ENCODE data around the gene POU6F2. TPM values are rescaled to one million over a fixed set of nuclear protein-coding genes. Genes with fewer than 3 reads are reported as not detected.

POU6F2 gene
- total RNA-seq, 1 donor: under 0.01 TPM

- TF ChIP-seq, protein P1, sequence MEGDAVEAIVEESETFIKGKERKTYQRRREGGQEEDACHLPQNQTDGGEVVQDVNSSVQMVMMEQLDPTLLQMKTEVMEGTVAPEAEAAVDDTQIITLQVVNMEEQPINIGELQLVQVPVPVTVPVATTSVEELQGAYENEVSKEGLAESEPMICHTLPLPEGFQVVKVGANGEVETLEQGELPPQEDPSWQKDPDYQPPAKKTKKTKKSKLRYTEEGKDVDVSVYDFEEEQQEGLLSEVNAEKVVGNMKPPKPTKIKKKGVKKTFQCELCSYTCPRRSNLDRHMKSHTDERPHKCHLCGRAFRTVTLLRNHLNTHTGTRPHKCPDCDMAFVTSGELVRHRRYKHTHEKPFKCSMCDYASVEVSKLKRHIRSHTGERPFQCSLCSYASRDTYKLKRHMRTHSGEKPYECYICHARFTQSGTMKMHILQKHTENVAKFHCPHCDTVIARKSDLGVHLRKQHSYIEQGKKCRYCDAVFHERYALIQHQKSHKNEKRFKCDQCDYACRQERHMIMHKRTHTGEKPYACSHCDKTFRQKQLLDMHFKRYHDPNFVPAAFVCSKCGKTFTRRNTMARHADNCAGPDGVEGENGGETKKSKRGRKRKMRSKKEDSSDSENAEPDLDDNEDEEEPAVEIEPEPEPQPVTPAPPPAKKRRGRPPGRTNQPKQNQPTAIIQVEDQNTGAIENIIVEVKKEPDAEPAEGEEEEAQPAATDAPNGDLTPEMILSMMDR (IDR thresholded peaks at IDR 0.05; ENCODE audit: insufficient read depth, low read depth, low read length): no peak
- H3K4me3 ChIP-seq (ENCODE audit: low read depth, low read length): no peak overlapping the region
- DNase-seq (ENCODE audit: low read depth): no peak
Measured at GRCh38 chr7:38951213-38951612, 26.5 kb upstream of the POU6F2 start.

DNA sequence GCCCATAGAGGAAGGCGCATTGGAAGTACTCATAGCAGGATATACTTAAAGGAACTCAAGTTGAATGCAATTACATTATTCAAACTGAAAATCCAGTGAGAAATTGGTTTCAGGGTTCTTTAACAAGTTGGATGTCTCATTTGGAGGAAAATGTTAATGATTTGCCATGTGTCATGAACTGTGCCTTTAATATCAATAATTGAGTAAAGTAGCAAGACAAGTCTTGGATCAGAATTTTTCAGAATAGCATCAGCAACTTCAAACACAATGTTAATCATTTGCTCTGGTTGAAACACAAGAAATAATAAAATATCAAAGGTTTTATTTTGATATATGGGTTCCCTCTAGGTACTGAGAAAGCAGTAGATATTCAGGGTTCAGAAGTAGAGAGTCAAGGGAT lies 24.5 kb upstream of the POU6F2 start:
- no peak for DNase-seq (ENCODE audit: low read depth)
- no peak overlapping the region for H3K4me3 ChIP-seq (ENCODE audit: low read depth, low read length)
- TF ChIP-seq, protein P1 (IDR thresholded peaks at IDR 0.05; ENCODE audit: insufficient read depth, low read depth, low read length): no peak

DNA sequence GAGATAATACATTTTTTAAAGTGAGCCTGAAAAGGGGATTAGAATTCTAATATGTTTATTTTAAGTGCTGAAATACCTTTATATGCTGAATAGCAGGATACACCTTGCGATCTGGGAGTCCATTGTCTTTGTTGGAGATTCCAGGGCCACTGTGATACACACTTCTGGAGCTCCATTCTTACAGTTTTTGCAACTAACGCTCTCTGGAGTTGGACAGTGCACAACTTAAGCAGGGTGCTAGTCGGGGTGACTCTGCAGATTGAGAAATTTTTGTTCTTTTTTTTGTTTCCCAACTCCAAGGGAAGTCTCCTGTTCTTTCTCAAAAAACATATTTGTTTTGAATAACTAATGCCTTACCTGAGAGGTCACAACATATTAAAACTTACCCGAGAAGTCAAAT lies 23.7 kb upstream of the POU6F2 start:
- no peak for DNase-seq (ENCODE audit: low read depth)
- no peak overlapping the region for H3K4me3 ChIP-seq (ENCODE audit: low read depth, low read length)
- TF ChIP-seq, protein P1 (IDR thresholded peaks at IDR 0.05; ENCODE audit: insufficient read depth, low read depth, low read length): no peak

GRCh38 chr7:38955892-38956291 lies 21.8 kb upstream of the POU6F2 start:
- H3K4me3 ChIP-seq (ENCODE audit: low read depth, low read length): no peak overlapping the region
- TF ChIP-seq, protein P1 (IDR thresholded peaks at IDR 0.05; ENCODE audit: insufficient read depth, low read depth, low read length): no peak
- DNase-seq (ENCODE audit: low read depth): no peak

DNA sequence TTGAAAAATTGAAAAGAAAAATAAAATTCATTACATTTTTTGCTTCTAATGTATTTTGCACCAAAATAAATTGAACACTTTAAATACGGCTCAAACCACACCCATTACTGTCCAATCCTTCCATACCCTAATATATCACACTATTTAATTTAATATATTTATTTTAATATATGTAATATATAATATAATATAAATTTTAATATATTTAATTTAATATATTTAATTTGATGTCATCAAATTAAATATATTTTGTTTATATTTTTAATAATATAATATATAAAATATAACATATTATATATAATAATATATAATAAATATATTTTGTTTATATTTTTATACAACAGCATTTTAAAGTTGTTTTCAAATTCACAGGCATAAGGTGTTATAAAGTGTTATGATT lies 15.7 kb upstream of the POU6F2 start:
- no peak overlapping the region for H3K4me3 ChIP-seq (ENCODE audit: low read depth, low read length)
- TF ChIP-seq, protein P1 (IDR thresholded peaks at IDR 0.05; ENCODE audit: insufficient read depth, low read depth, low read length): no peak
- DNase-seq (ENCODE audit: low read depth): no peak

DNA sequence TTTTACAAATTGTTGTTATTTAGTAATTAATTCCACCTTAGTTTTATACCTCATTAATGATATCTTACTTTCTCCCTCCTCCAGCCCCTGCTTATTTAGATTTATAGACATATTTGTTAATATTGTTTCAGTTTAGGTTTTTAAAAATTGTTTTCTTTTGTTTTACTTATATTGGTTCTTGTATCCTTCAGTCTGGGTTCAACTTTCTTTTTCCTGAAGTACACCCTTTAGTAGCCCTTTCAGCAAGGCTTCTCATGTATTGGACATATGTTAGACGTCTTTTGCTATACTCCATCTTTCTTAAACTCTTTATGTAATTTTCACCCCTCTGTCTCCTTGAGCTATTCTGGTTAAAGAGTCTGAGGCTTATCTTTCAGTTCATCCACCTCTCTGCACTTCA lies 12.8 kb upstream of the POU6F2 start:
- no peak for DNase-seq (ENCODE audit: low read depth)
- no peak overlapping the region for H3K4me3 ChIP-seq (ENCODE audit: low read depth, low read length)
- TF ChIP-seq, protein P1 (IDR thresholded peaks at IDR 0.05; ENCODE audit: insufficient read depth, low read depth, low read length): no peak

GRCh38 chr7:38973760-38974159 lies 3.9 kb upstream of the POU6F2 start:
- no peak overlapping the region for H3K4me3 ChIP-seq (ENCODE audit: low read depth, low read length)
- DNase-seq (ENCODE audit: low read depth): no peak
- TF ChIP-seq, protein P1 (IDR thresholded peaks at IDR 0.05; ENCODE audit: insufficient read depth, low read depth, low read length): no peak

All from fibroblast of villous mesenchyme (primary cell).